Measurements from ENCODE around the gene C1QTNF9B.

DNA sequence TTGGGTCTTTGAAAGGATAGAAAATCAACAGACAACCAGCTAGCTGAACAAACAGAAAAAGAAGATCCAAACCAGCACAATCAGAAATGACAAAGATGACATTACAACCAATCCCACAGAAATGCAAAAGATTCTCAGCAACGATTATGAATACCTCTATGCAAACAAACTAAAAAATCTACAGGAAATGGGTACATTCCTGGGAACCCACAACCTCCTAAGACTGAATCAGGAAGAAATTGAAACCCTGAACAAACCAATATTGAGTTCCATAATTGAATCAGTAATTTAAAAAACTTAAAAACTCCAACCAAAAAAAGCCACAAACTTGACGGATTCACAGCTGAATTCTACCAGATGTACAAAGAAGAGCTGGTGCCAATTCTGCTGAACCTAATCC is 20.9 kb upstream of the C1QTNF9B start:
- TF ChIP-seq, protein P1, sequence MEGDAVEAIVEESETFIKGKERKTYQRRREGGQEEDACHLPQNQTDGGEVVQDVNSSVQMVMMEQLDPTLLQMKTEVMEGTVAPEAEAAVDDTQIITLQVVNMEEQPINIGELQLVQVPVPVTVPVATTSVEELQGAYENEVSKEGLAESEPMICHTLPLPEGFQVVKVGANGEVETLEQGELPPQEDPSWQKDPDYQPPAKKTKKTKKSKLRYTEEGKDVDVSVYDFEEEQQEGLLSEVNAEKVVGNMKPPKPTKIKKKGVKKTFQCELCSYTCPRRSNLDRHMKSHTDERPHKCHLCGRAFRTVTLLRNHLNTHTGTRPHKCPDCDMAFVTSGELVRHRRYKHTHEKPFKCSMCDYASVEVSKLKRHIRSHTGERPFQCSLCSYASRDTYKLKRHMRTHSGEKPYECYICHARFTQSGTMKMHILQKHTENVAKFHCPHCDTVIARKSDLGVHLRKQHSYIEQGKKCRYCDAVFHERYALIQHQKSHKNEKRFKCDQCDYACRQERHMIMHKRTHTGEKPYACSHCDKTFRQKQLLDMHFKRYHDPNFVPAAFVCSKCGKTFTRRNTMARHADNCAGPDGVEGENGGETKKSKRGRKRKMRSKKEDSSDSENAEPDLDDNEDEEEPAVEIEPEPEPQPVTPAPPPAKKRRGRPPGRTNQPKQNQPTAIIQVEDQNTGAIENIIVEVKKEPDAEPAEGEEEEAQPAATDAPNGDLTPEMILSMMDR (IDR thresholded peaks at IDR 0.05; ENCODE audit: low read depth, low read length, poor library complexity, severe bottlenecking), result no peak
- no peak for TF ChIP-seq EZH2phosphoT487 (IDR thresholded peaks at IDR 0.05; ENCODE audit: borderline replicate concordance, low read length)

Measured in DOHH2 (cell line).